SJSA1 (cell line): ENCODE data around the gene CCR5. TPM values are rescaled to one million over a fixed set of nuclear protein-coding genes. Genes with fewer than 3 reads are reported as not detected.

Experiments
- DNase-seq, 2 experiments: peaks; one replicate each; pipeline ENCODE4 v3.0.0-alpha.2; 2015 to 2020; ENCODE audit warnings: low spot score in 2 of 2, low read depth in 1 of 2
- H3K27ac ChIP-seq: fragments of 250-450 bp; sonication (Bioruptor Pico); 2 replicates; pipeline ENCODE4 v1.5.1; 2020; ENCODE audit warnings: mild to moderate bottlenecking, moderate library complexity
- H3K27me3 ChIP-seq: fragments of 250-450 bp; sonication (Bioruptor Pico); replicated peaks from 2 replicates; pipeline ENCODE4 v1.5.1; 2020; ENCODE audit warnings: mild to moderate bottlenecking, moderate library complexity
- H3K36me3 ChIP-seq: fragments of 250-450 bp; sonication (Bioruptor Pico); 2 replicates; pipeline ENCODE4 v1.5.1; 2020; ENCODE audit warnings: mild to moderate bottlenecking
- H3K4me1 ChIP-seq: fragments of 250-450 bp; sonication (Bioruptor Pico); replicated peaks from 2 replicates; pipeline ENCODE4 v1.6.1; 2021; ENCODE audit warnings: mild to moderate bottlenecking
- H3K4me3 ChIP-seq: fragments of 250-450 bp; sonication (Bioruptor Pico); 2 replicates; pipeline ENCODE4 v1.5.1; 2020; ENCODE audit warnings: mild to moderate bottlenecking
- H3K9me3 ChIP-seq: fragments of 250-450 bp; sonication (Bioruptor Pico); replicated peaks from 2 replicates; pipeline ENCODE4 v1.5.1; 2020; ENCODE audit warnings: mild to moderate bottlenecking
- total RNA-seq: library from RNA; depleted of rRNA; stranded (reverse); fragments of >200 nt; shearing (Covaris generic); gene quantifications from 2 replicates; pipeline ENCODE4 v1.2.3, GENCODE V29; 2014

Gene CCR5
- total RNA-seq, 1 experiment from 2014 or later: not detected

GRCh38 chr3:46351646-46352045 lies 19.1 kb upstream of the CCR5 start:
- no peak for DNase-seq
- Histone ChIP-seq H3K9me3 (no peaks in the 10 kb centered on the region), H3K27me3 (0 out of 2 replicates have a peak, but pooled peaks cover 6% of the 10 kb centered on the region), H3K27ac (no peak overlapping the region), H3K4me1 (peaks cover 8% of the 10 kb centered on the region), H3K36me3 (no peaks in the 10 kb centered on the region), H3K4me3 (no peak overlapping the region)

GRCh38 chr3:46353090-46353489 lies 17.7 kb upstream of the CCR5 start:
- Histone ChIP-seq H3K4me3 (no peak overlapping the region), H3K27ac (no peak overlapping the region), H3K4me1 (peaks cover 8% of the 10 kb centered on the region), H3K9me3 (no peaks in the 10 kb centered on the region), H3K36me3 (no peaks in the 10 kb centered on the region), H3K27me3 (0 out of 2 replicates have a peak, but pooled peaks cover 6% of the 10 kb centered on the region)
- DNase-seq: no peak

- Histone ChIP-seq H3K27ac (no peak within 1 kb of the TSS), H3K36me3 (no peaks in the 10 kb centered on the region), H3K9me3 (no peaks in the 10 kb centered on the region), H3K27me3 (0 out of 2 replicates have a peak, but pooled peaks cover 6% of the 10 kb centered on the region), H3K4me3 (no peak within 1 kb of the TSS), H3K4me1 (peaks cover 8% of the 10 kb centered on the region)
- DNase-seq: no peak
Observed at GRCh38 chr3:46353647-46354410, 16.9 kb upstream of the CCR5 start, which contains the start of gene CCR2. Gene CCR2, plus strand, starts transcription at chr3:46354111. Its CDS starts 3,417 bp downstream, at chr3:46357528.

DNA sequence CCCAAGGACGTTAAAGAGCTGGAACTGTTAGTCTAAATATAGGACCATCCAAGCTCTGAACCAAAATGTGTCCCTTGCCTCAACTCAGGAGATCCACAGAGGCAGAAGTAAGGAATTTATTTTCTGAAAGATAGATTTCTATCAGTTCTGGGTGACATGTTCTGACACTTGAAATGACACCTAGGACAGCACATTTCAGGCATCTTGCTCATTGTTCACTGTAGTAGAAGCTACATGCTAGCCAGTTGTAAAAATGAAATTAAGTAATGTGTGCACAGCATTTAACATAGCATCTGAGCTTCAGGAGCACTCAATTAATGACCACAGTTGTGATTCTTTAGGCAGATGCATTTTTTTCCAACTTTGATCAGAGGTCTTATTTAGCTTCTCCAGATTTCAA lies 16.3 kb upstream of the CCR5 start:
- Histone ChIP-seq H3K4me3 (no peak overlapping the region), H3K27me3 (0 out of 2 replicates have a peak, but pooled peaks cover 6% of the 10 kb centered on the region), H3K36me3 (no peaks in the 10 kb centered on the region), H3K9me3 (no peaks in the 10 kb centered on the region), H3K27ac (no peak overlapping the region), H3K4me1 (peaks cover 7% of the 10 kb centered on the region)
- no peak for DNase-seq

- Histone ChIP-seq H3K9me3 (no peaks in the 10 kb centered on the region), H3K27ac (no peak overlapping the region), H3K4me3 (no peak overlapping the region), H3K36me3 (no peaks in the 10 kb centered on the region), H3K4me1 (peaks cover 2% of the 10 kb centered on the region), H3K27me3 (0 out of 2 replicates have a peak, but pooled peaks cover 6% of the 10 kb centered on the region)
- no peak for DNase-seq
Observed at GRCh38 chr3:46354984-46355383, 15.8 kb upstream of the CCR5 start.

DNA sequence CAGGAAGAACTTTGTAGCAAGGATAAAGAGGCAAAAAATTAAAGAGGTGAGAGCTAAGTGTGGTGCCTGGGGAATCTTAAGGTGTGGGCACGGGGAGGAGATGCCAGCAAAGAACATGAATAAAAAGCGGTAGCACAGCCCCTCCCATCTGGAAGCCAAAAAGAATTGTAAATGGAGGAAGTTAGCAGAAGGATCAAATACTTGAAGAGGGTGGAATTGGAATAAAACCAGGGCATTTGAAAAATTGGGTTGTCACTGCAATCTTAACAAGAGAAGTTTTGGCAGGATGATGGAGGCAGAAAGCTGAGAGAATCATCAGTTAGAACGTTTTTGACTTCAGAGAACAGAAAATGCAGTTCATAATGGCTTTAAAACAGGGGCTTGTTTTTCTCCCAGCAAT lies 14.5 kb upstream of the CCR5 start:
- H3K9me3 ChIP-seq: no peaks in the 10 kb centered on the region
- peaks cover 7% of the 10 kb centered on the region; the same call in 1 of the 2 replicates for H3K4me1 ChIP-seq
- H3K4me3 ChIP-seq: no peak overlapping the region
- 0 out of 2 replicates have a peak, but pooled peaks cover 6% of the 10 kb centered on the region for H3K27me3 ChIP-seq
- DNase-seq: no peak
- H3K36me3 ChIP-seq: no peaks in the 10 kb centered on the region
- no peak overlapping the region for H3K27ac ChIP-seq

- no peak for DNase-seq
- Histone ChIP-seq H3K27ac (no peak overlapping the region), H3K27me3 (0 out of 2 replicates have a peak, but pooled peaks cover 6% of the 10 kb centered on the region), H3K9me3 (no peaks in the 10 kb centered on the region), H3K36me3 (no peaks in the 10 kb centered on the region), H3K4me1 (peaks cover 7% of the 10 kb centered on the region; the same call in 1 of the 2 replicates), H3K4me3 (no peak overlapping the region)
Observed at GRCh38 chr3:46356909-46357308, 13.8 kb upstream of the CCR5 start.

DNA sequence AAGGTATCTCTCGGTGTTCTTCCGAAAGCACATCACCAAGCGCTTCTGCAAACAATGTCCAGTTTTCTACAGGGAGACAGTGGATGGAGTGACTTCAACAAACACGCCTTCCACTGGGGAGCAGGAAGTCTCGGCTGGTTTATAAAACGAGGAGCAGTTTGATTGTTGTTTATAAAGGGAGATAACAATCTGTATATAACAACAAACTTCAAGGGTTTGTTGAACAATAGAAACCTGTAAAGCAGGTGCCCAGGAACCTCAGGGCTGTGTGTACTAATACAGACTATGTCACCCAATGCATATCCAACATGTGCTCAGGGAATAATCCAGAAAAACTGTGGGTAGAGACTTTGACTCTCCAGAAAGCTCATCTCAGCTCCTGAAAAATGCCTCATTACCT lies 12.3 kb upstream of the CCR5 start:
- Histone ChIP-seq H3K27me3 (0 out of 2 replicates have a peak, but pooled peaks cover 6% of the 10 kb centered on the region), H3K9me3 (no peaks in the 10 kb centered on the region), H3K36me3 (no peaks in the 10 kb centered on the region), H3K4me3 (no peak overlapping the region), H3K27ac (no peak overlapping the region), H3K4me1 (peaks cover 7% of the 10 kb centered on the region; the same call in 1 of the 2 replicates)
- no peak for DNase-seq

DNA sequence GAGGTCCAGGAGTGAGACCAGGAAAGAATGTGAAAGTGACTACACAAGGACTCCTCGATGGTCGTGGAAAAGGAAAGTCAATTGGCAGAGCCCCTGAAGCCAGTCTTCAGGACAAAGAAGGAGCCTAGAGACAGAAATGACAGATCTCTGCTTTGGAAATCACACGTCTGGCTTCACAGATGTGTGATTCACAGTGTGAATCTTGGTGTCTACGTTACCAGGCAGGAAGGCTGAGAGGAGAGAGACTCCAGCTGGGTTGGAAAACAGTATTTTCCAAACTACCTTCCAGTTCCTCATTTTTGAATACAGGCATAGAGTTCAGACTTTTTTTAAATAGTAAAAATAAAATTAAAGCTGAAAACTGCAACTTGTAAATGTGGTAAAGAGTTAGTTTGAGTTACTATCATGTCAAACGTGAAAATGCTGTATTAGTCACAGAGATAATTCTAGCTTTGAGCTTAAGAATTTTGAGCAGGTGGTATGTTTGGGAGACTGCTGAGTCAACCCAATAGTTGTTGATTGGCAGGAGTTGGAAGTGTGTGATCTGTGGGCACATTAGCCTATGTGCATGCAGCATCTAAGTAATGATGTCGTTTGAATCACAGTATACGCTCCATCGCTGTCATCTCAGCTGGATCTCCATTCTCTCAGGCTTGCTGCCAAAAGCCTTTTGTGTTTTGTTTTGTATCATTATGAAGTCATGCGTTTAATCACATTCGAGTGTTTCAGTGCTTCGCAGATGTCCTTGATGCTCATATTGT lies 10.8 kb upstream of the CCR5 start:
- H3K27ac ChIP-seq: no peak overlapping the region
- H3K36me3 ChIP-seq: no peaks in the 10 kb centered on the region
- H3K4me3 ChIP-seq: no peak overlapping the region
- H3K9me3 ChIP-seq: no peaks in the 10 kb centered on the region
- H3K27me3 ChIP-seq: 0 out of 2 replicates have a peak, but pooled peaks cover 2% of the 10 kb centered on the region
- no peak for DNase-seq
- peaks cover 7% of the 10 kb centered on the region; the same call in 1 of the 2 replicates for H3K4me1 ChIP-seq

DNA sequence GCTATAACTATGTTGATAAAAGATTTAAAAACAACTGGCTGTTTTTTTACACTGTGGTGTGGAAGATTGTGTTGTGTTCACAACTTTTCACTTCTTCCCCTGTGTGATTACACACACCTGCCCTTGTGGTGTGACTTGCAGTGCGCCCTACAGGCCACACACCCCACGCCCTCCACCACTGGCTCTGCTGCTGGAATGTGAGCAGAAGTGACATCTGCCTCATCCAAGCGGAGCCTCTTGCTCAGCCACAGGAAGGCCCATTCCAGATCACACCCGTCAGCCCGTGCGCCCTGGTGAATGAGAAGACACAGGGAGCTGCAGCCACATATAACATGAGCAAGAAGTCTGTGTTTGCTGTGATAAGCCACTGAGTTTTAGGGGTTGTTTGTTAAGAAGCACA lies 9.8 kb upstream of the CCR5 start:
- no peak for DNase-seq
- Histone ChIP-seq H3K27me3 (no peaks in the 10 kb centered on the region), H3K9me3 (no peaks in the 10 kb centered on the region), H3K4me1 (peaks cover 7% of the 10 kb centered on the region; the same call in 1 of the 2 replicates), H3K27ac (no peak overlapping the region), H3K36me3 (no peaks in the 10 kb centered on the region), H3K4me3 (no peak overlapping the region)

DNA sequence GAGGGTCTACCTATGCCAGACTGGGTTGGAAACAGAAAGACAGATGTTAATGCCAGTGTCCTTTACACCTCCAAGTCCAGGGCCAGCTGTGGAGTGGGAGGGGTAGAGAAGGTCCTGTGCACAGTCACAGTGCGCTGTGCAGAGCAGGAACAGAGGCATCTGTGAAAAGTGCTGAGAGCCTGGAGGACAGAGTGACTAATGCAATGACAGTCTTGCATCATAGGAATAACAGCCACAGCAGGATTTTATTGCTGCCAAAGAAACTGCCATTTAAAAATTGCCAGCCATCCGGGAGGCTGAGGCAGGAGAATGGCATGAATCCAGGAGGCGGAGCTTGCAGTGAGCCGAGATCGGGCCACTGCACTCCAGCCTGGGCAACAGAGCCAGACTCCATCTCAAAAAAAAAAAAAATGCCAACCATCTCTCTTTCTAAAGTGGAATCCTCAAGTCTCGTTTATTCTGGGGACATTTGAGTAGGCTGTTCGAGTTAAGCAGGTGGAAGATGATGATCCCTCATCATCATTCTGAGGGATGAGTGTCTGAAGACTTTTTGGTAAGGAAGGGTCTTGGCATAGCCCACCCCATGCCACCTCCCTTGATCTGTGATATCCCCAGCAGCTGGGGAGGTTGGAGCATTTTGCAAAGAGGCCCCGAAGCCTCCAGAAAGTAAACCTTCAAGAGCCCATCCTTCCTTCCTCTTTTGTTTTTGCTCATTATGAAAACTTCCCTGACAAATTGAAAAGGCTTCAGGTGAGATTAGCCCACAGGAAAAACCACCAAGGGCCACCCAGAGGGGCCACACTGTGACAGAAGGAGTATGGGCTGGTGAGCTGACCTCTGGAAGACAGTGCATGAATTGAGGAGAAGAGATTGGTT lies 9.1 kb upstream of the CCR5 start:
- H3K27me3 ChIP-seq: no peaks in the 10 kb centered on the region
- H3K36me3 ChIP-seq: no peaks in the 10 kb centered on the region
- no peak for DNase-seq
- peaks cover 7% of the 10 kb centered on the region; the same call in 1 of the 2 replicates for H3K4me1 ChIP-seq
- no peak overlapping the region for H3K4me3 ChIP-seq
- H3K9me3 ChIP-seq: no peaks in the 10 kb centered on the region
- no peak overlapping the region for H3K27ac ChIP-seq

DNA sequence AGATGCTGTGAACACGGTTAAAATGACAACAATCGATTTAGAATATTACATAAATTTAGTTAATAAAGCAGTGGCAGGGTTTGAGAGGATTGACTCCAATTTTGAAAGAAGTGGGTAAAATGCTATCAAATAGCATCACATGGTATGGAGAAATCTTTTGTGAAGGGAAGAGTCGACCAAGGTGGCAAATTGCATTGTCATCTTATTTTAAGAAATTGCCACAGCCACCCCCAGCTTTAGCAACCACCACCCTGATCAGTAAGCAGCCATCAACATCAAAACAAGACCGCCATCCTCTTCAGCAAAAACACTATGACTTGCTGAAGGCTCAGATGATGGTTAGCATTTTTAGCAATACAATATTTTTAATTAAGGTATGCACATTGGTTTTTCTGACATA lies 5.7 kb upstream of the CCR5 start:
- Histone ChIP-seq H3K27ac (no peak overlapping the region), H3K36me3 (no peaks in the 10 kb centered on the region), H3K27me3 (no peaks in the 10 kb centered on the region), H3K4me1 (peaks cover 7% of the 10 kb centered on the region; the same call in 1 of the 2 replicates), H3K4me3 (no peak overlapping the region), H3K9me3 (no peaks in the 10 kb centered on the region)
- DNase-seq: no peak
